HepG2 (cell line): Measurements from ENCODE around the gene GNAI2. TPM values are rescaled to one million over a fixed set of nuclear protein-coding genes. Genes with fewer than 3 reads are reported as not detected.

Experiments
- AGO2 ChIP-seq: fragments of 200-400 bp; formaldehyde crosslinking; optimal IDR thresholded peaks from 2 replicates; pipeline ENCODE3; 2017; ENCODE audit warnings: mild to moderate bottlenecking, low read depth, low read length, moderate library complexity
- ASH2L ChIP-seq: fragments of 300-600, 200-600 bp; sonication (generic); IDR thresholded peaks from 2 replicates; pipeline ENCODE4 v1.7.0; 2017; ENCODE audit warnings: low read depth, mild to moderate bottlenecking, moderate library complexity, mixed read lengths, low read length; ENCODE audit not compliant: insufficient read length
- CSRNP2 ChIP-seq: sonication (generic); formaldehyde crosslinking; conservative IDR thresholded peaks from 2 replicates; pipeline ENCODE4 v1.8.0; 2022; ENCODE audit warnings: low read depth, missing genetic modification reagents
- DMAP1 ChIP-seq: IDR thresholded peaks from 2 replicates; pipeline ENCODE4 v1.6.1; 2016
- HMGXB3 ChIP-seq: sonication (generic); formaldehyde crosslinking; IDR thresholded peaks from 2 replicates; pipeline ENCODE4 v1.4.0; 2020; ENCODE audit warnings: missing genetic modification reagents, borderline replicate concordance
- MED1 ChIP-seq: sonication (generic); formaldehyde crosslinking; IDR thresholded peaks from 2 replicates; pipeline ENCODE4 v1.4.0; 2020; ENCODE audit warnings: missing genetic modification reagents
- PBX2 ChIP-seq: IDR thresholded peaks from 2 replicates; pipeline ENCODE4 v1.6.1; 2016; ENCODE audit warnings: control low read depth
- PPARG ChIP-seq: conservative IDR thresholded peaks from 2 replicates; pipeline ENCODE4 v1.6.1; 2016; ENCODE audit warnings: missing biosample characterization, missing genetic modification reagents
- TRAFD1 ChIP-seq: sonication (generic); formaldehyde crosslinking; IDR thresholded peaks from 2 replicates; pipeline ENCODE4 v1.5.1; 2020; ENCODE audit warnings: missing genetic modification reagents, mild to moderate bottlenecking, borderline replicate concordance
- ZNF274 ChIP-seq: sonication (generic); formaldehyde crosslinking; IDR thresholded peaks from 2 replicates; pipeline ENCODE4 v1.5.1; 2020; ENCODE audit warnings: mild to moderate bottlenecking, missing genetic modification reagents
- ZNF34 ChIP-seq: sonication (generic); formaldehyde crosslinking; IDR thresholded peaks from 2 replicates; pipeline ENCODE4 v1.4.0; 2020; ENCODE audit warnings: mild to moderate bottlenecking, missing genetic modification reagents, borderline replicate concordance
- polyA plus RNA-seq, 8 experiments: library from polyadenylated mRNA; depleted of rRNA in 3 of 8; stranded (reverse) in 7 of 8; unstranded in 1 of 8; fragments of >200 nt; fragmentation: Illumina TruSeq in 4 of 8; extraction: Trizol in 4 of 8; gene quantifications; 2 replicates each; pipeline versions ENCODE4 v1.2.1 to v1.2.3, GENCODE V29; 2011 to 2016; ENCODE audit warnings: low read depth in 4 of 8, missing spikeins in 1 of 8, mixed read lengths in 1 of 8; ENCODE audit not compliant: insufficient read depth in 1 of 8
- total RNA-seq, 5 experiments: library from RNA; depleted of rRNA; stranded (reverse); fragments of >200 nt; fragmentation: Illumina TruSeq; extraction: Trizol; gene quantifications; 2 replicates each; pipeline ENCODE4 v1.2.3, GENCODE V29; 2016; ENCODE audit warnings: low read depth in 1 of 5
- TF ChIP-seq, protein P1 (sequence below): IDR thresholded peaks from 2 replicates; pipeline ENCODE4 v1.4.0; 2020; ENCODE audit warnings: mild to moderate bottlenecking, missing genetic modification reagents

GNAI2 gene
- total and polyA plus RNA-seq, 2 of the 13 experiments (the other 11 are each of a cell fraction or from before 2014, with no cell fraction given) = 51.1 to 66.2 TPM

DNA sequence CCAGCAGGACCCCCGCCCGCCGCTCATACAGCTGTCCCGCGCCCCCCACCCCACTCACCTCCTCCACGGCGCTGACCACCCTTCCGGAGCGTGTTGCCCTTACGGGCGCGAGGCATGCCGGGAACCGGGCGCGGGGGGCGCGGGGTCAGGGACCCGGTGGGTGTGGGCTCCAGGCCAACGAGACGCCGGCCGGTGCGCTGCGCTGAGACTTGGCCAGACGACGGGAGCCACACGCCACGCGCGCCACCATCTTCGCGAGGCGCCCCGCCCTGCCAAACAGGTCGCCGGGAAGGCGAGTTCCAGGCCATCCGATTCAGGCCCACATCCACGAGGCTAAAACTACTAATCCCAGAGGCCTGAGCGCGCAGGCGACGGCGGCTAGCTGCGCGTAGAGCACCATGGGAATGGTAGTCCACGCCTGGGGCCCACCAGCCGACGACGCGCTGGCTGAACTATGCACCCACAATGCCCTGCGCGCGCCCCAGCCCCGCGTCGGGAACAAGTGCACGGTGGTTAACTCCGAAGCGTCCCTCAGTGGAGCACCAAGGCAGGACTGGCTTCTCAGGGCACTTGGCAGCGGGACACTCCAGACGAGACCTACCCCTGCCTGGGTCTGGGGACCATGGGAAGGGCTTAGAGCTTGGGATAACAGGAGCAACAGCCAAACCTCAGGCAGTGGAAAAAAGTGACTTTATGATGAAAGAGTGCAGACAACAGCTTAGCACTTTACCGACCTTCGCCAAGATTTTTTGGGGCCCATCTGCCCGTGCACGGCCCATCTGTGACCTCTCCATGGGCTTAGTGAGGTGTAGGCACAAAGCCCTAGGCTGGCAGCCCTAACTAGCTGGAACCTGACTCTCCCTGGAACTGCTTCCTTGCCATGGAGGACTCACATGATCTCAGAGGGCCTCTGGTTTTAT, 56.4 kb downstream of the GNAI2 start, which contains the start of gene IFRD2 (continued):
- TF ChIP-seq CSRNP2 (CRISPR knock-in tag) = no peak
- TF ChIP-seq, protein P1, sequence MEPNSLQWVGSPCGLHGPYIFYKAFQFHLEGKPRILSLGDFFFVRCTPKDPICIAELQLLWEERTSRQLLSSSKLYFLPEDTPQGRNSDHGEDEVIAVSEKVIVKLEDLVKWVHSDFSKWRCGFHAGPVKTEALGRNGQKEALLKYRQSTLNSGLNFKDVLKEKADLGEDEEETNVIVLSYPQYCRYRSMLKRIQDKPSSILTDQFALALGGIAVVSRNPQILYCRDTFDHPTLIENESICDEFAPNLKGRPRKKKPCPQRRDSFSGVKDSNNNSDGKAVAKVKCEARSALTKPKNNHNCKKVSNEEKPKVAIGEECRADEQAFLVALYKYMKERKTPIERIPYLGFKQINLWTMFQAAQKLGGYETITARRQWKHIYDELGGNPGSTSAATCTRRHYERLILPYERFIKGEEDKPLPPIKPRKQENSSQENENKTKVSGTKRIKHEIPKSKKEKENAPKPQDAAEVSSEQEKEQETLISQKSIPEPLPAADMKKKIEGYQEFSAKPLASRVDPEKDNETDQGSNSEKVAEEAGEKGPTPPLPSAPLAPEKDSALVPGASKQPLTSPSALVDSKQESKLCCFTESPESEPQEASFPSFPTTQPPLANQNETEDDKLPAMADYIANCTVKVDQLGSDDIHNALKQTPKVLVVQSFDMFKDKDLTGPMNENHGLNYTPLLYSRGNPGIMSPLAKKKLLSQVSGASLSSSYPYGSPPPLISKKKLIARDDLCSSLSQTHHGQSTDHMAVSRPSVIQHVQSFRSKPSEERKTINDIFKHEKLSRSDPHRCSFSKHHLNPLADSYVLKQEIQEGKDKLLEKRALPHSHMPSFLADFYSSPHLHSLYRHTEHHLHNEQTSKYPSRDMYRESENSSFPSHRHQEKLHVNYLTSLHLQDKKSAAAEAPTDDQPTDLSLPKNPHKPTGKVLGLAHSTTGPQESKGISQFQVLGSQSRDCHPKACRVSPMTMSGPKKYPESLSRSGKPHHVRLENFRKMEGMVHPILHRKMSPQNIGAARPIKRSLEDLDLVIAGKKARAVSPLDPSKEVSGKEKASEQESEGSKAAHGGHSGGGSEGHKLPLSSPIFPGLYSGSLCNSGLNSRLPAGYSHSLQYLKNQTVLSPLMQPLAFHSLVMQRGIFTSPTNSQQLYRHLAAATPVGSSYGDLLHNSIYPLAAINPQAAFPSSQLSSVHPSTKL = no peak
- no peak; the same call in 1 of the 2 replicates for TF ChIP-seq MED1 (CRISPR knock-in tag)
- TF ChIP-seq DMAP1 (CRISPR knock-in tag) = peak; percentile 80; the same call in 1 of the 2 replicates
- TF ChIP-seq HMGXB3 (CRISPR knock-in tag) = no peak
- no peak for TF ChIP-seq PBX2 (CRISPR knock-in tag)
- peak; percentile 77 for TF ChIP-seq ASH2L
- 0 out of 2 replicates have a peak, but pooled peaks have one; percentile 45 for TF ChIP-seq PPARG (CRISPR knock-in tag)
- TF ChIP-seq AGO2 = no peak
- no peak for TF ChIP-seq ZNF34 (CRISPR knock-in tag)
- peak; percentile 42; the same call in 1 of the 2 replicates for TF ChIP-seq TRAFD1 (CRISPR knock-in tag)
- TF ChIP-seq ZNF274 (CRISPR knock-in tag) = peak; percentile 48; the same call in 1 of the 2 replicates
